H9 (cell line): ENCODE data around the gene SPAG6. TPM values are rescaled to one million over a fixed set of nuclear protein-coding genes. Genes with fewer than 3 reads are reported as not detected.

ENCODE experiments used
- DNase-seq: peaks from one replicate; pipeline ENCODE4 v3.0.0-alpha.2; 2017
- H2AFZ ChIP-seq: one replicate; pipeline ENCODE4 v1.6.1; 2013; ENCODE audit warnings: mild to moderate bottlenecking, low read length, control low read depth, moderate library complexity
- H2AK5ac ChIP-seq: 2 replicates; pipeline ENCODE4 v1.6.1; 2013; ENCODE audit warnings: low read length, control low read depth, mixed read lengths; ENCODE audit not compliant: insufficient read length
- H2BK120ac ChIP-seq: one replicate; pipeline ENCODE4 v1.6.1; 2013; ENCODE audit warnings: low read depth, mild to moderate bottlenecking, low read length, control low read depth, inconsistent platforms; ENCODE audit not compliant: poor library complexity, severe bottlenecking
- H2BK12ac ChIP-seq: 2 replicates; pipeline ENCODE4 v1.6.1; 2013; ENCODE audit warnings: low read length, control low read depth, mixed read lengths, low read depth; ENCODE audit not compliant: insufficient read length
- H2BK15ac ChIP-seq: 2 replicates; pipeline ENCODE4 v1.6.1; 2013; ENCODE audit warnings: low read depth, low read length, control low read depth
- H2BK20ac ChIP-seq: one replicate; pipeline ENCODE4 v1.6.1; 2013; ENCODE audit warnings: low read depth, mild to moderate bottlenecking, low read length, control low read depth, inconsistent platforms; ENCODE audit not compliant: poor library complexity, severe bottlenecking
- H2BK5ac ChIP-seq: 2 replicates; pipeline ENCODE4 v1.6.1; 2013; ENCODE audit warnings: low read length, control low read depth, mixed read lengths; ENCODE audit not compliant: insufficient read length
- H3K14ac ChIP-seq: 2 replicates; pipeline ENCODE4 v1.6.1; 2013; ENCODE audit warnings: low read length, control low read depth; ENCODE audit not compliant: insufficient read depth
- H3K18ac ChIP-seq: 2 replicates; pipeline ENCODE4 v1.6.1; 2013; ENCODE audit warnings: low read depth, mild to moderate bottlenecking, mixed read lengths, low read length, control low read depth; ENCODE audit not compliant: insufficient read length
- H3K23ac ChIP-seq: 2 replicates; pipeline ENCODE4 v1.6.1; 2013; ENCODE audit warnings: low read length, control low read depth, mixed read lengths, low read depth; ENCODE audit not compliant: insufficient read length
- H3K23me2 ChIP-seq: 2 replicates; pipeline ENCODE4 v1.6.1; 2013; ENCODE audit warnings: low read depth, mild to moderate bottlenecking, mixed read lengths, low read length, control low read depth; ENCODE audit not compliant: insufficient read length, poor library complexity, severe bottlenecking
- H3K27ac ChIP-seq: 2 replicates; pipeline ENCODE4 v1.5.1; 2013; ENCODE audit warnings: low read length, control low read depth, mixed read lengths, low read depth; ENCODE audit not compliant: insufficient read length
- H3K27me3 ChIP-seq: 2 replicates; pipeline ENCODE4 v1.6.1; 2013; ENCODE audit warnings: low read length, control low read depth, inconsistent platforms; ENCODE audit not compliant: insufficient read depth
- H3K4ac ChIP-seq: 2 replicates; pipeline ENCODE4 v1.6.1; 2013; ENCODE audit warnings: low read depth, mild to moderate bottlenecking, control low read depth, inconsistent platforms, low read length, moderate library complexity
- H3K4me1 ChIP-seq: 2 replicates; pipeline ENCODE4 v1.6.1; 2013; ENCODE audit warnings: low read length, control low read depth, inconsistent platforms; ENCODE audit not compliant: insufficient read depth
- H3K4me2 ChIP-seq: 2 replicates; pipeline ENCODE4 v1.6.1; 2013; ENCODE audit warnings: low read length, control low read depth, mixed read lengths; ENCODE audit not compliant: insufficient read length, insufficient read depth
- H3K56ac ChIP-seq: 2 replicates; pipeline ENCODE4 v1.6.1; 2013; ENCODE audit warnings: low read depth, mild to moderate bottlenecking, mixed read lengths, low read length, control low read depth; ENCODE audit not compliant: insufficient read length
- H3K79me1 ChIP-seq: 2 replicates; pipeline ENCODE4 v1.6.1; 2013; ENCODE audit warnings: low read depth, mild to moderate bottlenecking, moderate library complexity, low read length, control low read depth, inconsistent platforms; ENCODE audit not compliant: insufficient read depth, poor library complexity, severe bottlenecking
- H3K79me2 ChIP-seq: 2 replicates; pipeline ENCODE4 v1.6.1; 2013; ENCODE audit warnings: low read length, control low read depth, inconsistent platforms; ENCODE audit not compliant: insufficient read depth
- H3K9ac ChIP-seq: 2 replicates; pipeline ENCODE4 v1.6.1; 2013; ENCODE audit warnings: low read length, control low read depth, mixed read lengths; ENCODE audit not compliant: insufficient read length; ENCODE audit errors: extremely low read depth
- H3K9me3 ChIP-seq: one replicate; pipeline ENCODE4 v1.6.1; 2013; ENCODE audit warnings: low read depth, low read length, inconsistent platforms; ENCODE audit not compliant: control insufficient read depth
- H3T11ph ChIP-seq: one replicate; pipeline ENCODE4 v1.6.1; 2013; ENCODE audit warnings: mild to moderate bottlenecking, low read length, control low read depth, inconsistent platforms
- H4K20me1 ChIP-seq: one replicate; pipeline ENCODE4 v1.6.1; 2013; ENCODE audit not compliant: control insufficient read depth, insufficient read length, insufficient read depth
- H4K5ac ChIP-seq: 2 replicates; pipeline ENCODE4 v1.6.1; 2013; ENCODE audit warnings: low read depth, mild to moderate bottlenecking, mixed read lengths, low read length, control low read depth; ENCODE audit not compliant: insufficient read length
- H4K8ac ChIP-seq: replicated peaks from 2 replicates; pipeline ENCODE4 v1.6.1; 2013; ENCODE audit warnings: low read length, control low read depth, mixed read lengths, low read depth; ENCODE audit not compliant: insufficient read length
- H4K91ac ChIP-seq: 2 replicates; pipeline ENCODE4 v1.6.1; 2013; ENCODE audit warnings: low read depth, mild to moderate bottlenecking, moderate library complexity, mixed read lengths, low read length, control low read depth; ENCODE audit not compliant: insufficient read length
- H3K27ac Mint-ChIP-seq, 3 experiments: 2 replicates in 2 of 3; 3 replicates in 1 of 3; pipeline ENCODE4 v1.8.0; 2020 to 2021; ENCODE audit warnings: mixed read lengths in 3 of 3, mild to moderate bottlenecking in 1 of 3, moderate library complexity in 1 of 3
- H3K27me3 Mint-ChIP-seq: 2 replicates; pipeline ENCODE4 v1.8.0; 2021; ENCODE audit warnings: low read depth, mild to moderate bottlenecking, moderate library complexity, mixed read lengths
- H3K36me3 Mint-ChIP-seq, 3 experiments: 2 replicates in 2 of 3; 3 replicates in 1 of 3; pipeline ENCODE4 v1.8.0; 2020 to 2021; ENCODE audit warnings: low read depth in 3 of 3, mixed read lengths in 3 of 3; ENCODE audit not compliant: insufficient read depth in 1 of 3
- H3K4me1 Mint-ChIP-seq, 2 experiments: 2 replicates each; pipeline ENCODE4 v1.8.0; 2020; ENCODE audit warnings: mixed read lengths in 2 of 2
- H3K4me3 Mint-ChIP-seq, 2 experiments: 2 replicates in 1 of 2; 3 replicates in 1 of 2; pipeline ENCODE4 v1.8.0; 2020 to 2021; ENCODE audit warnings: mild to moderate bottlenecking in 2 of 2, mixed read lengths in 2 of 2, moderate library complexity in 1 of 2
- H3K9me3 Mint-ChIP-seq, 2 experiments: 2 replicates in 1 of 2; 3 replicates in 1 of 2; pipeline ENCODE4 v1.8.0; 2020; ENCODE audit warnings: mild to moderate bottlenecking in 2 of 2, mixed read lengths in 2 of 2, moderate library complexity in 1 of 2
- CTCF ChIP-seq: fragments of 200-600 bp; sonication (generic); conservative IDR thresholded peaks from 3 replicates; pipeline ENCODE4 v1.8.0; 2021; ENCODE audit warnings: antibody characterized with exemption, mild to moderate bottlenecking
- WGBS: extraction: QIAGEN DNeasy Blood & Tissue Kit; methylation state at CpG from one replicate; pipeline ENCODE4 v1.1.7; 2013; ENCODE audit warnings: missing lambda C conversion rate, low lambda C conversion rate, mixed read lengths; ENCODE audit not compliant: insufficient read length; ENCODE audit errors: extremely low coverage; 5-methylcytosine and 5-hydroxymethylcytosine counted together
- total RNA-seq: library from RNA; stranded (reverse); gene quantifications from 2 replicates; pipeline ENCODE4 v1.2.1, GENCODE V29; 2021

SPAG6 gene
- total RNA-seq, 1 experiment from 2014 or later = 0.24 TPM

DNA sequence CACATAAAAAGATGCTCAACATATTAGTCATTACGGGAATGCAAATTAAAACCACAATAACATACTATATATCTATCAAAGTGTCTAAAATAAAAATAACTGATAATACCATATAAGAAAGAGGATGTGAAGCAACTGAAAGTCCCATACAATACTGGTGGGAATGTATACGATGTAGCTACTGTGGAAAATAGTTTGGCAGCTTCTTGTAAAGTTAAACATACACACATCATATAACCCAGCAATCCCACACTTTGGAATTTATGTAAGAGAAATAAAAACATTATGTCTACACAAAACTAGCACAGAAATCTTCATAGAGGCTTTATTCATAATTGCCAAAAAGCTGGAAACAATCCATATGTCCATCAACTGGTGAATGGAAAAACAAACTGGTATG is 39.6 kb upstream of the SPAG6 start:
- Histone ChIP-seq H3K23ac (no peak overlapping the region), H2AFZ (no peak overlapping the region), H3K18ac (no peak overlapping the region), H2BK15ac (no peak overlapping the region), H3K14ac (no peak overlapping the region), H3K56ac (no peak overlapping the region), H3K23me2 (no peaks in the 10 kb centered on the region), H3K4me1 (no peaks in the 10 kb centered on the region), H3K27ac (no peak overlapping the region), H2BK20ac (no peak overlapping the region), H4K8ac (no peak overlapping the region), H3K79me1 (no peaks in the 10 kb centered on the region), H4K5ac (no peak overlapping the region), H3K9me3 (no peaks in the 10 kb centered on the region), H3T11ph (no peak overlapping the region), H4K91ac (no peak overlapping the region), H3K9ac (no peak overlapping the region), H3K4ac (no peak overlapping the region), H2AK5ac (no peak overlapping the region), H2BK120ac (no peak overlapping the region), H3K27me3 (no peaks in the 10 kb centered on the region), H3K79me2 (no peaks in the 10 kb centered on the region), H2BK5ac (no peak overlapping the region), H4K20me1 (no peaks in the 10 kb centered on the region), H2BK12ac (no peak overlapping the region), H3K4me2 (no peak overlapping the region)
- H3K27ac Mint-ChIP-seq = no peak overlapping the region
- TF ChIP-seq CTCF = no peak
- no peaks in the 10 kb centered on the region for H3K36me3 Mint-ChIP-seq
- H3K27me3 Mint-ChIP-seq = peaks cover 10% of the 10 kb centered on the region
- DNase-seq = no peak
- no peak overlapping the region for H3K4me3 Mint-ChIP-seq
- no peaks in the 10 kb centered on the region for H3K4me1 Mint-ChIP-seq
- peaks cover 0 to 5% of the 10 kb centered on the region in 2 experiments; a peak in 1 of 5 replicates for H3K9me3 Mint-ChIP-seq
- no CpG with 5 or more reads among the region's 2 CpGs for WGBS
